ENCODE measurements around the gene TMEM168. TPM values are rescaled to one million over a fixed set of nuclear protein-coding genes. Genes with fewer than 3 reads are reported as not detected.

TMEM168 gene
- total and polyA plus RNA-seq, 4 donors = 26.2 to 45.6 (median 32.2) TPM

DNA sequence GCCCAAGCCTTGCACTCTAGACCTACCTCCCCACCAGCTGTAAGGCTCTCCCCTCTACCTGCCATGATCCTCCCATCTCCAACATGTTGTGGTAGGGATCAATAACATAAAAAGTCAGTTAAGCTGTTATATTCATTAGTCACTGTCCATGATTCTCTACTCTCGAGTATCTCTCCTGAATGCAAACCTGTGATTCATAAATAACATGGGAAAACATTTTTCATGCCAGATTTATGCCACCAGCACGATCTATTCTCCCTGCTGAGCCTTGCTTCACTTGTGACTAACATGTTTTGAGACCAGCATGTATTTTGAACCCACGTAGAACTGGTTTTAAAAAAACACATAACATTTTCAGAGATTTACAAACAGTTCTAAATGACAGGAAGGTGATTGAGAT lies 30.3 kb downstream of the TMEM168 start:
- Histone ChIP-seq H3K4me1 (ENCODE audit: control insufficient read depth, insufficient read depth, low read length) (no peaks in the 10 kb centered on the region), H3K4me3 (ENCODE audit: low read depth, low read length) (no peak overlapping the region), H3K36me3 (ENCODE audit: control insufficient read depth, insufficient read depth, low read length) (peaks cover 3% of the 10 kb centered on the region), H3K27ac (ENCODE audit: low read depth, low read length) (no peak overlapping the region), H3K27me3 (ENCODE audit: control insufficient read depth, insufficient read depth, low read length) (no peaks in the 10 kb centered on the region), H3K9me3 (ENCODE audit: control insufficient read depth, insufficient read depth, low read length) (no peaks in the 10 kb centered on the region)
- 57% methylated on average over 1 of the region's 3 CpGs for WGBS (ENCODE audit: insufficient coverage)
- no peak for DNase-seq (ENCODE audit: low read depth in 4 of 6, low spot score in 6 of 6)

- 67% methylated on average over 2 of the region's 2 CpGs for WGBS (ENCODE audit: insufficient coverage)
- no peak overlapping the region for H3K4me3 ChIP-seq (ENCODE audit: low read depth, low read length)
- H3K27ac ChIP-seq (ENCODE audit: low read depth, low read length) = no peak overlapping the region
- no peak for DNase-seq (ENCODE audit: low read depth in 4 of 6, low spot score in 6 of 6)
- H3K27me3 ChIP-seq (ENCODE audit: control insufficient read depth, insufficient read depth, low read length) = no peaks in the 10 kb centered on the region
- H3K9me3 ChIP-seq (ENCODE audit: control insufficient read depth, insufficient read depth, low read length) = no peaks in the 10 kb centered on the region
- no peaks in the 10 kb centered on the region for H3K4me1 ChIP-seq (ENCODE audit: control insufficient read depth, insufficient read depth, low read length)
- H3K36me3 ChIP-seq (ENCODE audit: control insufficient read depth, insufficient read depth, low read length) = peaks cover 3% of the 10 kb centered on the region
Observed at GRCh38 chr7:112757337-112757736, 32.9 kb downstream of the TMEM168 start.

- Histone ChIP-seq H3K27ac (ENCODE audit: low read depth, low read length) (no peak overlapping the region), H3K9me3 (ENCODE audit: control insufficient read depth, insufficient read depth, low read length) (no peaks in the 10 kb centered on the region), H3K27me3 (ENCODE audit: control insufficient read depth, insufficient read depth, low read length) (no peaks in the 10 kb centered on the region), H3K36me3 (ENCODE audit: control insufficient read depth, insufficient read depth, low read length) (peaks cover 3% of the 10 kb centered on the region), H3K4me1 (ENCODE audit: control insufficient read depth, insufficient read depth, low read length) (no peaks in the 10 kb centered on the region), H3K4me3 (ENCODE audit: low read depth, low read length) (no peak overlapping the region)
- DNase-seq (ENCODE audit: low read depth in 4 of 6, low spot score in 6 of 6) = no peak
Observed at GRCh38 chr7:112753298-112753697, 36.9 kb downstream of the TMEM168 start.

DNA sequence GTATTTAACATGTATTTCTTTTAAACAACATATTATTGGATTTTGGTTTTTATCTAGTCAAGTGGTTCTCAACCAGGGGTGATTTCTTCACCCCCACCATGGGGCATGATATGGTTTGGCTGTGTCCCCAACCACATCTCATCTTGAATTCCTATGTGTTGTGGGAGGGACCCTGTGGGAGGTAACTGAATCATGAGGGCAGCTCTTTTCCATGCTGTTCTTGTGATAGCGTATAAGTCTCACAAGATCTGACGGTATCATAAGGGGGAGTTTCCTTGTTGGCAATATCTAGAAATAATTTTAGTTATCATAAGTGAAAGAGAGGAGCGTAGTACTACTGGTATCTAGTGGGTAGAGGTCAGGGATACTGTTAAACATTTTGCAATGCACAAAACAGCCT lies 37.6 kb downstream of the TMEM168 start:
- H3K27ac ChIP-seq (ENCODE audit: low read depth, low read length) = no peak overlapping the region
- peaks cover 3% of the 10 kb centered on the region for H3K36me3 ChIP-seq (ENCODE audit: control insufficient read depth, insufficient read depth, low read length)
- WGBS (ENCODE audit: insufficient coverage) = 100% methylated on average over 1 of the region's 3 CpGs

DNA sequence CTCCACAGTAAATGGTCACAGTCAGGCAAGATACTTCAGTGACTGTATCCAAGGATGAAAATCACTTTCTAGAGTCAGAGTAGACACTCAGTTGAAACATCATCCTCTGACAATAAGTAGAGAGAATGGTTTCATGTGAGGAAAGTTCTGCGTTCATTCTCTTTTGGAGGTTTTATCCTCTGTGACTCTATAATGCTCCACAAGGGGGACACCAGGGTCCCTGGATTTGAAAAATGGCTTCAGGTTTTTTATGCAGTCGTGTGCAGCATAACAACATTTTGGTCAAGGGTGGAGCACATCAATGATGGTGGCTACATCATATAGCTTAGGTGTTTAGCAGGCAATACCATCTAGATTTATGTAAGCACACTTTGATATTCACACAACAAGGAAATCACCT lies 40.4 kb downstream of the TMEM168 start:
- WGBS (ENCODE audit: insufficient coverage) = no CpG with 5 or more reads among the region's 2 CpGs
- no peak for DNase-seq (ENCODE audit: low read depth in 4 of 6, low spot score in 6 of 6)
- H3K4me3 ChIP-seq (ENCODE audit: low read depth, low read length) = no peak overlapping the region
- H3K4me1 ChIP-seq (ENCODE audit: control insufficient read depth, insufficient read depth, low read length) = no peaks in the 10 kb centered on the region
- H3K27me3 ChIP-seq (ENCODE audit: control insufficient read depth, insufficient read depth, low read length) = no peaks in the 10 kb centered on the region
- H3K9me3 ChIP-seq (ENCODE audit: control insufficient read depth, insufficient read depth, low read length) = no peaks in the 10 kb centered on the region
- no peak overlapping the region for H3K27ac ChIP-seq (ENCODE audit: low read depth, low read length)
- H3K36me3 ChIP-seq (ENCODE audit: control insufficient read depth, insufficient read depth, low read length) = no peaks in the 10 kb centered on the region

More for the DNA sequence above, 37.6 kb downstream of the TMEM168 start:
- Histone ChIP-seq H3K4me1 (ENCODE audit: control insufficient read depth, insufficient read depth, low read length) (no peaks in the 10 kb centered on the region), H3K9me3 (ENCODE audit: control insufficient read depth, insufficient read depth, low read length) (no peaks in the 10 kb centered on the region), H3K27me3 (ENCODE audit: control insufficient read depth, insufficient read depth, low read length) (no peaks in the 10 kb centered on the region), H3K4me3 (ENCODE audit: low read depth, low read length) (no peak overlapping the region)
- no peak for DNase-seq (ENCODE audit: low read depth in 4 of 6, low spot score in 6 of 6)

- no peaks in the 10 kb centered on the region for H3K4me1 ChIP-seq (ENCODE audit: control insufficient read depth, insufficient read depth, low read length)
- DNase-seq (ENCODE audit: low read depth in 4 of 6, low spot score in 6 of 6) = no peak
- no peak overlapping the region for H3K4me3 ChIP-seq (ENCODE audit: low read depth, low read length)
- H3K36me3 ChIP-seq (ENCODE audit: control insufficient read depth, insufficient read depth, low read length) = no peaks in the 10 kb centered on the region
- H3K27me3 ChIP-seq (ENCODE audit: control insufficient read depth, insufficient read depth, low read length) = no peaks in the 10 kb centered on the region
- H3K9me3 ChIP-seq (ENCODE audit: control insufficient read depth, insufficient read depth, low read length) = no peaks in the 10 kb centered on the region
- no peak overlapping the region for H3K27ac ChIP-seq (ENCODE audit: low read depth, low read length)
Observed at GRCh38 chr7:112748381-112748780, 41.8 kb downstream of the TMEM168 start.

DNA sequence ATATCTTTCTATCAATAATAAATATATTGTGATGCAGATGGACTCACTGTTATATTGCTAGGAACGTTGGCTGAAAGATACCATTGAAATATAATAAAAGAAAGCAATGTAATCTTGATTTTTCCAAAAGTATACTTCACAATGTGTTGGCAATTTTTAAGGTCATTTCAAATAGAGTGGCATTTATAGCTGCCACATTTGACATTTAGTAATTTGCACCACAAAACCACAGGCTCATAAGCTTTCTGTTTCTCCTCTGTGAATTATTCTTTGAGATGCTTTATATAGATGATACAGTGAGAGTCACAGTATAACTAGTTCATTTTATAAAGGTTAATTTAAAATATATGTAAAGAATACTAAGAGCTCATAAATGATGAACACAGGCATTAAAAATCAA lies 44.6 kb downstream of the TMEM168 start:
- no peak for DNase-seq (ENCODE audit: low read depth in 4 of 6, low spot score in 6 of 6)
- Histone ChIP-seq H3K27me3 (ENCODE audit: control insufficient read depth, insufficient read depth, low read length) (no peaks in the 10 kb centered on the region), H3K27ac (ENCODE audit: low read depth, low read length) (no peak overlapping the region), H3K4me3 (ENCODE audit: low read depth, low read length) (no peak overlapping the region), H3K36me3 (ENCODE audit: control insufficient read depth, insufficient read depth, low read length) (no peaks in the 10 kb centered on the region), H3K4me1 (ENCODE audit: control insufficient read depth, insufficient read depth, low read length) (no peaks in the 10 kb centered on the region), H3K9me3 (ENCODE audit: control insufficient read depth, insufficient read depth, low read length) (no peaks in the 10 kb centered on the region)
- WGBS (ENCODE audit: insufficient coverage) = no CpG with 5 or more reads among the region's 1 CpG

DNA sequence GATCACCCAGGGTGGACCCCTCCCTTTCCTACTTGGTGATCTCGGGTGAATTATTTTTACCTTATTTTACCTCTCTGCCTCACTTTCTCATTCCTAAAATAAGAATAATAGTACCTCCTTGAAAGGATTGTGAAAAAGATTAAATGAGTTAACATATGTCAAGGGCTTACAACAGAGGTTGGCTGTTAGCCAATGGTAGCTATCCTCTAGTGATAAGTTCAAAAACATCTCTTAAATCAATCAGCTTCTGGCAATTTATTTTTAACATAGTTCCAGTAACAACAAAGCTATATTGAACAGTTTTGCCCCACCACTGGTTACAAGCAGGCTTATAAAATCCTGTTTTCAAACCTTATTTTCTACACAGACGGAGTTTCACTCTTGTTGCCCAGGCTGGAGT lies 45.4 kb downstream of the TMEM168 start:
- Histone ChIP-seq H3K9me3 (ENCODE audit: control insufficient read depth, insufficient read depth, low read length) (no peaks in the 10 kb centered on the region), H3K36me3 (ENCODE audit: control insufficient read depth, insufficient read depth, low read length) (no peaks in the 10 kb centered on the region), H3K4me1 (ENCODE audit: control insufficient read depth, insufficient read depth, low read length) (no peaks in the 10 kb centered on the region), H3K27ac (ENCODE audit: low read depth, low read length) (no peak overlapping the region), H3K4me3 (ENCODE audit: low read depth, low read length) (no peak overlapping the region), H3K27me3 (ENCODE audit: control insufficient read depth, insufficient read depth, low read length) (no peaks in the 10 kb centered on the region)
- no peak for DNase-seq (ENCODE audit: low read depth in 4 of 6, low spot score in 6 of 6)
- 100% methylated on average over 1 of the region's 2 CpGs for WGBS (ENCODE audit: insufficient coverage)

GRCh38 chr7:112743811-112744210 lies 46.4 kb downstream of the TMEM168 start:
- Histone ChIP-seq H3K36me3 (ENCODE audit: control insufficient read depth, insufficient read depth, low read length) (no peaks in the 10 kb centered on the region), H3K4me3 (ENCODE audit: low read depth, low read length) (no peak overlapping the region), H3K27ac (ENCODE audit: low read depth, low read length) (no peak overlapping the region), H3K27me3 (ENCODE audit: control insufficient read depth, insufficient read depth, low read length) (no peaks in the 10 kb centered on the region), H3K9me3 (ENCODE audit: control insufficient read depth, insufficient read depth, low read length) (no peaks in the 10 kb centered on the region), H3K4me1 (ENCODE audit: control insufficient read depth, insufficient read depth, low read length) (no peaks in the 10 kb centered on the region)
- no CpG with 5 or more reads among the region's 1 CpG for WGBS (ENCODE audit: insufficient coverage)
- no peak for DNase-seq (ENCODE audit: low read depth in 4 of 6, low spot score in 6 of 6)

DNA sequence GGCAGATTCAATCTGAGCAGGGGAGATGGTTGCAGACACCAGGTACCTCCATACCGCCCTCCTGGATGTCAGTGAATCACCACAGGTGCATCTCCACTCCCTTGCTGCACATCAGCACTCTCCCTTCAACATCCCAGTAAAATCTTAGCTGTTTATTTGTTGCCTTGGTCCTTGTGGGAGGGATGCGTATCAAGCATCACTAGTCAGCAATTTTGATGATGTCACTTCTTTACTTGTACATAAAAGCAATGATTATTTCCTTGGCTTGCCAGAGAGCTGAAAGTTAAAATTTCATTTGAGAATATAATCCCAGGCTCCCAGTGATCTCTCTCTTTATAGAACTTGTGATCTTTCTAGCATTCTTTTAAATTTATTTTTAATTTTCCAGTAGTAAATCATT lies 49.5 kb downstream of the TMEM168 start:
- H3K9me3 ChIP-seq (ENCODE audit: control insufficient read depth, insufficient read depth, low read length) = peaks cover 5% of the 10 kb centered on the region
- 88% methylated on average over 1 of the region's 2 CpGs for WGBS (ENCODE audit: insufficient coverage)
- no peaks in the 10 kb centered on the region for H3K27me3 ChIP-seq (ENCODE audit: control insufficient read depth, insufficient read depth, low read length)
- H3K4me3 ChIP-seq (ENCODE audit: low read depth, low read length) = no peak overlapping the region
- H3K4me1 ChIP-seq (ENCODE audit: control insufficient read depth, insufficient read depth, low read length) = no peaks in the 10 kb centered on the region
- no peak overlapping the region for H3K27ac ChIP-seq (ENCODE audit: low read depth, low read length)
- no peaks in the 10 kb centered on the region for H3K36me3 ChIP-seq (ENCODE audit: control insufficient read depth, insufficient read depth, low read length)
- DNase-seq (ENCODE audit: low read depth in 4 of 6, low spot score in 6 of 6) = no peak
